ENCODE measurements around the gene SIRT6.

DNA sequence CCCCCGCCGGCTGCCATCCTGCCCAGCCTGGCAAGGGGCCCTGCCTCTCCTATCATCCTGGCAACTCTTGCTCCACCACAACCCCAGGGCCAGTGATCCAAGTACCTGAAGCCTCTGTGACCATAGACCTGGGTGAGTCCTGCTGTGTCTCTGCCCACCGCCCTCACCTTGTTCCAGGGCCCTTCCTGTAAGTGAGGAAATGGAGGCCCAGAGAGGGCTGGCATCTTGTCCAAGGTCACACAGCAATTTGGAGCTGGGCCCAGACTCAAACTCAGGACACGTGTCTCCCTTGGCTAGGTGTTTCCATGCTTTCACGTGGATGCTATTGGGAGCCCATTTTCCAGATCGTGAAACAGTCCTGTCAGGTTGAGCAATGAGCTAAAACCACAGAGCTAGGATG is 25.2 kb downstream of the SIRT6 start:
- TF ChIP-seq POLR2AphosphoS5 (IDR thresholded peaks at IDR 0.05) = no peak
- TF ChIP-seq, protein P1, sequence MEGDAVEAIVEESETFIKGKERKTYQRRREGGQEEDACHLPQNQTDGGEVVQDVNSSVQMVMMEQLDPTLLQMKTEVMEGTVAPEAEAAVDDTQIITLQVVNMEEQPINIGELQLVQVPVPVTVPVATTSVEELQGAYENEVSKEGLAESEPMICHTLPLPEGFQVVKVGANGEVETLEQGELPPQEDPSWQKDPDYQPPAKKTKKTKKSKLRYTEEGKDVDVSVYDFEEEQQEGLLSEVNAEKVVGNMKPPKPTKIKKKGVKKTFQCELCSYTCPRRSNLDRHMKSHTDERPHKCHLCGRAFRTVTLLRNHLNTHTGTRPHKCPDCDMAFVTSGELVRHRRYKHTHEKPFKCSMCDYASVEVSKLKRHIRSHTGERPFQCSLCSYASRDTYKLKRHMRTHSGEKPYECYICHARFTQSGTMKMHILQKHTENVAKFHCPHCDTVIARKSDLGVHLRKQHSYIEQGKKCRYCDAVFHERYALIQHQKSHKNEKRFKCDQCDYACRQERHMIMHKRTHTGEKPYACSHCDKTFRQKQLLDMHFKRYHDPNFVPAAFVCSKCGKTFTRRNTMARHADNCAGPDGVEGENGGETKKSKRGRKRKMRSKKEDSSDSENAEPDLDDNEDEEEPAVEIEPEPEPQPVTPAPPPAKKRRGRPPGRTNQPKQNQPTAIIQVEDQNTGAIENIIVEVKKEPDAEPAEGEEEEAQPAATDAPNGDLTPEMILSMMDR (IDR thresholded peaks at IDR 0.05) = no peak

All from gastroesophageal sphincter (tissue), 3 donors.